Right renal cortex interstitium (tissue), 3 donors: ENCODE data around the gene FBN3. TPM values are rescaled to one million over a fixed set of nuclear protein-coding genes. Genes with fewer than 3 reads are reported as not detected.
"Not testable (repeated sequence)": the region's sequence is repeated elsewhere in the genome, so short reads cannot be mapped to it uniquely, and the experiment has no call there.

Experiments
- DNase-seq, 3 donors: peaks; one replicate each; pipeline ENCODE4 v3.0.0-alpha.2; 2013; ENCODE audit warnings: low read depth in 3 of 3, low spot score in 2 of 3
- polyA plus RNA-seq, 3 donors: library from polyadenylated mRNA; unstranded; fragments of 120-200 nt; gene quantifications; one replicate each; pipeline ENCODE4 v1.2.1, GENCODE V29; 2013; ENCODE audit not compliant: insufficient read length in 3 of 3

FBN3 gene
- polyA plus RNA-seq = 10 to 100 TPM; 29.8 to 33.9 (median 31.6) TPM

- DNase-seq = no peak
These were observed at the start of gene FBN3 for GRCh38 chr19:8149261-8150094. TSS of gene FBN3 (minus strand) at chr19:8149592. CDS start at chr19:8147480, 2,112 bp downstream.

DNA sequence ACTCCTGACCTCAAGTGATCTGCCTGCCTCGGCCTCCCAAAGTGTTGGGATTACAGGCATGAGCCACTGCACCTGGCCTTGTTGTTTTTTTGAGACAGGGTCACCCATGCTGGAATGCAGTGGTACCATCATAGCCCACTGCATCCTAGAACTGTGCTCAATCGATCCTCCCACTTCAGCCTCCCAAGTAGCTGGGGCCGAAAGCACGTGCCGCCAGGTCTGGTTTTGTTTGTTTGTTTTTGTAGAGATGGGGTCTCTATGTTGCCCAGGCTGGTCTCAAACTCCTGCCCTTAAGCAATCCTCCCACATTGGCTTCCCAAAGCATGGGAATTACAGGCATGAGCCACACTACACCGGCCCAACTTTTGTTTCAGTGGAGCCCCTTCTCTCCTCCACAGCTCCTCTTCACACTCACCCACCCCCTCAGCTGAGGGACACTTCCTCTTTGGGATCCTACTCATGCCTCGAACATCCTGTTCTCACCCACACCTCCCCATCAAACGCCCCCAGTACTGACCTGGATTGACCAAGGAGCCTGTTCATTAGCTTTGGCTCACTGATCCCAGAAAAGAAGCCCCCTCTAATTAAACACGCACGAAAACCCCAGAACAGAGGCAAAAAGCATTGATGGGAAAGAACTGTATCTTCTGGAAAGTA, 47.0 kb upstream of the FBN3 start:
- DNase-seq = no peak

DNA sequence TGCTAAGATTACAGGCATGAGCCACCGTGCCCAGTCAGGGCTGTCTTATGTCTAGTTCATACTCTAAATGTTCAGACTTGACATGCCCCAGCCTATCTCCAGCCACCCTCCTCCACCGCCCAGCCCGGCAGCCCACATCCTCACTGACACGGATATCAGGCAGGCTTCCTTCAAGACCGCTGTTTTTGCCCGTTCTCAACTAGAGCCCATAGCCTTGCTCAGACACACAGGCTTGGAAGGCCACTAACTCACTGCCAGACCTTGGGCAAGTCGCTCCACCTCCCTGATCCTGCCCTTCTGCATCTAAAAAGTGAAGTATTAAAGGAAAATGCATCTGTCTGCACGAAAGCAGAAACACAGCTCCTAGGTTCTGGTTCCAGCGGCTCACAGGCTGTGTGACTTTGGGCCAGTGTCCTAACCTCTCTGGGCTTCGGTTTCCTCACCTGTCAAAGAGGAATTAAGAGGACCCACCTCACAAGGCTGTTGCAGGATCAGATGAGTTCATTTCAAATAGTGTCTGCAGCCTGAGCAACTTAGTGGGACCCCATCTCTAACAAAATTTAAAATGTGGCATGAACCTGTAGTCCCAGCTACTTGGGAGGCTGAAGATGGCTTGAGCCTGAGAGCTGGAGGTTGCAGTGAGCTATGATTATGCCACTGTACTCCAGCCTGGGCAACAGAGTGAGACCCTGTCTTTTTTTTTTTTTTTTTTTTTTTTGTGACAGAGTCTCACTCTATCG, 45.3 kb upstream of the FBN3 start:
- no peak for DNase-seq

DNA sequence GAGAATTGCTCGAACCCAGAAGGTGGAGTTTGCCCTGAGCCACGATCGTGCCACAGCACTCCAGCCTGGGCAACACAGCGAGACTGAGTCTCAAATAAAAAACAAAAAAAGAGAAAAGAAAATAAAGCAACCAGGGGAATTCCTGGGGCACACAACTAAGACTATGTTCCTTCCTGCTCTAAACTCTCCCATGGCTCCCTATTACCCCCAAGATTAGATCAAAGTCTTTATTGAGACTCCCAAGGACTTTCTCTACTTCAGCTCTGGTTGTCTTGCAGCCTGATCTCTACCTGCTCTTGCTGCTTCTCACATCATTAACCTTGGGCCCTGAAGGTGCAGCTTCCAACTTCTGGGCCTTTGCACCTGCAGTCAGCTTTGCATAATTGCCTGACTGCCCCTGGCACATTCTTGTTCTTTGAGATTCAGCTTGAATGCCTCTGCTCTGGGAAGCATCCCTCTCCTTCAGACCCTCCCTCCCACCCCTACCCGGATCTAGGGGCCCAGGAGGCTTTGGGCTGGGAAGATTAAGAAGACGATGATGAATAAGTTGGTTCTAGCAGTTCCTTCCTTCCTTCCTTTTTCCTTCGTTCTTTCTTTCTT, 42.9 kb upstream of the FBN3 start:
- DNase-seq = no peak

GRCh38 chr19:8185343-8186068, 36.1 kb upstream of the FBN3 start:
- no peak for DNase-seq

DNA sequence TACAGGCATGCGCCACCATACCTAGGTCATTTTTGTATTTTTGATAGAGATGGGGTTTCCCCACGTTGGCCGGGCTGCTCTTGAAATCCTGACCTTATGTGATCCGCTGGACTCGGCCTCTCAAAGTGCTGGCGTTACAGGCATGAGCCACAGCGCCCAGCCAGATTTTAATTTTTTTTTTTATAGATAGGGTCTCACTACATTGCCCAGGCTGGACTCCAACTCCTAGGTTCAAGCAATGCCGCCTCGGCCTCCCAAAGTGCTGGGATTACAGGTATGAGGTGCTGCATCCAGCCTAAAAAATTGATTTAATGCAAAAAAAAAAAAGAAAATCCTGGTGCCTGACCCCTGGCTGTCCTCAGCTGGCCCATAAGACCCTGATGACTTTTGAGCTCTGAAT, 34.9 kb upstream of the FBN3 start:
- no peak for DNase-seq

DNA sequence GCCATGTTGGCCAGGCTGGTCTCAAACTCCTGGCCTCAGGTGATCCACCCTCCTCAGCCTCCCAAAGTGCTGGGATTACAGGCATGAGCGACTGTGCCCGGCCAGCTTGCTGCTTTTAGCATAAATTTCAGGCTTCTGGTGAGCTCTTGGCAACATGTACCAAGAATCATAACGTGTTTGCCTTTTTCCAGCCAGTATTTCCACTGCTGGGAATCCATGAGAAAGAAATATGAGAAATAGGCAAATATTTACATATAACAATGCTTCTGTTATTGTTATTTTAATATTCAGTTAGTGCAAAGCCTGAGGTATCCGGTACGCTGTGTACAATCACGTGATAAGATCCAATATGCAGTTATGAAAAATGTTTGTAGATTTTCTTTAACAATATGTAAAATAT, 30.6 kb upstream of the FBN3 start:
- no peak for DNase-seq

- no peak for DNase-seq
These were observed 25.3 kb upstream of the FBN3 start for GRCh38 chr19:8174706-8175105.

DNA sequence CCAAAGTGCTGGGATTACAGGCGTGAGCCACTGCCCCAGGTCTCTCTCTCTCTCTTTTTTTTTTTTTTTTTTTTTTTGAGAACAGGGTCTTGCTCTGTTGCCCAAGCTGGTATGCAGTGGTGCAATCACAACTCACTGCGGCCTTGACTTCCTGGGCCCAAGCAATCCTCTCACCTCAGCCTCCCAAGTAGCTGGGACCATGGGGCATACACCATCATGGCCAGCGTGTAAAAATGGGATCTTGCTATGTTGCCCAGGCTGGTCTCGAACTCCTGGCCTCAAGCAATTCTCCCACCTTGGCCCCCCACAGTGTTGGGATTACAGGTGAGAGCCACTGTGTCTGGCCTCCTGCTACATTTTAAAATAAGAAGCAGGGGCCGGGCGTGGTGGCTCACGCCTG, 19.1 kb upstream of the FBN3 start:
- no peak for DNase-seq

GRCh38 chr19:8167985-8168384, 18.6 kb upstream of the FBN3 start:
- DNase-seq = no peak

DNA sequence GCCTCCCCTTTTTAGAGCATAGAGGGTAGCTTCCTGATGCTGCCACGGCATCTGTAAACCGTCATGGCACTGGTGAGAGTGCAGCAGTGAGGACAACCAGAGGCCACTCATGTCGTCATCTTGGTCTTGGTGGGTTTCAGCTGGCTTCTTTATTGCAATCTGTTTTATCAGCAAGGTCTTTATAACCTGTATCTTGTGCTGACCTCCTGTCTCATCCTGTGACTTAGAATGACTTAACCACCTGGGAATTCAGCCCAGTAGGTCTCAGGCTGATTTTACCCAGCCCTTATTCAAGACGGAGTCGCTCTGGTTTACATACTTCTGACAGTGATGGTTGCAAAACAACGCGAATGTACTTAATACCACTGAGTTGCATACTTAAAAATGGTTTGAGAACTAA, 14.4 kb upstream of the FBN3 start:
- no peak for DNase-seq

DNA sequence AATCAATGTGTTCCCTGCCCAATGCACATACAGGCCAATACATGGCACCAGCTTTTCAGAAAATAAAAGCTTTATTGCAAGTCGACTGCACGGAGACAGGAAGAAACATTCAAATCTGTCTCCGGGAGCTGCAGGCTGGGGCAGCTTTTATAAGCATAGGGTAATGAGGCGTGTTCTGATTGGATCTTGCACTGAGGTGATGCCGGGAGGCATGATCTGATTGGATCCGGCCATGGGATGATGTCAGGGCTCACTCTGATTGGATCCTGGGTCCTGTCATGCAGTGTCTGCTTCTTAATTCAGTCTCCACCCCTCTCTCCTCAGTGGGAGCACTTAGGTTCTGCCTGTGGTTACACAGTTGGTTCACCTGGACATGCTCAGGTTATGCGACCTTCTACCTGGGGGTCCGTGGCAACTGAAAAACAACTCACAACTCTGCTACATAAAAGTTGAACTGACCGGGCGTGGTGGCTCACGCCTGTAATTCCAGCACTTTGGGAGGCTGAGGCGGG, 11.8 kb upstream of the FBN3 start:
- no peak for DNase-seq

DNA sequence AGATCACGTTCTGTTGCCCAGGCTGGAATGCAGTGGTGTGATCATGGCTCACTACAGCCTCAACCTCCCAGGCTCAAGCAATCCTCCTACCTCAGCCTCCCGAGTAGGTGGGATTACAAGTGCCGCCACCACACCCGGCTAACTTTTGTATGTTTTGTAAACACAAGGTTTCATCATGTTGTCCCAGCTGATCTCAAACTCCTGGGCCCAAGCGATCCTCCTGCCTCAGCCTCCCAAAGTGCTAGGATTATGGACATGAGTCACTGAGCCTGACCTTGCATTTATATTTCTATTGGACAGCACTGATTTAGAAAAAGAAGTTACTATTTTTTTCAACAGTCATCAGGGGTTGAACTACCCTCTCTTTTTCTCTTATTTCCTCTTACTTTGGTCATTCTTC, 9.9 kb upstream of the FBN3 start:
- not testable (repeated sequence) for DNase-seq

- peak in 2 of 3 donors; percentile 67 to 71 for DNase-seq
These were observed 9.2 kb upstream of the FBN3 start for GRCh38 chr19:8158411-8159074.

GRCh38 chr19:8155318-8155717, 5.9 kb upstream of the FBN3 start:
- no peak for DNase-seq

DNA sequence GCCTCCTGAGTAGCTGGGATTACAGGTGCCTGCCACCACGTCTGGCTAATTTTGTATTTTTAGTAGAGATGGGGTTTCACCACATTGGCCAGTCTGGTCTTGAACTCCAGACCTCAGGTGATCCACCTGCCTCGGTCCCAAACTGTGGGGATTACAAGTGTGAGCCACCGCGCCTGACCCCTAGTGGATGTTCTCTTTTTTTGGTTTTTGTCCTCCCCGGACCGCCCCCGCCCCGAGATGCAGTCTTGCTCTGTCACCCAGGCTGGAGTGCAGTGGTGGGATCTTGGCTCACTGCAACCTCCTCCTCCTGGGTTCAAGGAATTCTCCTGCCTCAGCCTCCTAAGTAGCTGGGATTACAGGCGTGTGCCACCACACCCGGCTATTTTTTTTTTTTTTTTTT, 4.6 kb upstream of the FBN3 start:
- not testable (repeated sequence) for DNase-seq

DNA sequence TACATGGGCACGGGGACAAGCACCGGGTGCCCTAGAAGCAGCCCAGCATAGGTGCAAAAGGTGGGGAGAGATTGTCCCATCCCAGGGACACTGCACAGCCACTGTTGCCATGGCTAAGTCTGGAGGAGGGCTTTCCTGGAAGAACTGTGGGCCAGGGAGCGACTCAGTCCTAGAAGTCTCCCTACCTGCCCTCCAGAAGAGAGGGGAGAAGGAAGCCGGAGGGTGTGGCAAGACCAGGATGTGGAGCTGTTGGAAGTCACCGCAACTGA, 2.3 kb upstream of the FBN3 start:
- DNase-seq = no peak

DNA sequence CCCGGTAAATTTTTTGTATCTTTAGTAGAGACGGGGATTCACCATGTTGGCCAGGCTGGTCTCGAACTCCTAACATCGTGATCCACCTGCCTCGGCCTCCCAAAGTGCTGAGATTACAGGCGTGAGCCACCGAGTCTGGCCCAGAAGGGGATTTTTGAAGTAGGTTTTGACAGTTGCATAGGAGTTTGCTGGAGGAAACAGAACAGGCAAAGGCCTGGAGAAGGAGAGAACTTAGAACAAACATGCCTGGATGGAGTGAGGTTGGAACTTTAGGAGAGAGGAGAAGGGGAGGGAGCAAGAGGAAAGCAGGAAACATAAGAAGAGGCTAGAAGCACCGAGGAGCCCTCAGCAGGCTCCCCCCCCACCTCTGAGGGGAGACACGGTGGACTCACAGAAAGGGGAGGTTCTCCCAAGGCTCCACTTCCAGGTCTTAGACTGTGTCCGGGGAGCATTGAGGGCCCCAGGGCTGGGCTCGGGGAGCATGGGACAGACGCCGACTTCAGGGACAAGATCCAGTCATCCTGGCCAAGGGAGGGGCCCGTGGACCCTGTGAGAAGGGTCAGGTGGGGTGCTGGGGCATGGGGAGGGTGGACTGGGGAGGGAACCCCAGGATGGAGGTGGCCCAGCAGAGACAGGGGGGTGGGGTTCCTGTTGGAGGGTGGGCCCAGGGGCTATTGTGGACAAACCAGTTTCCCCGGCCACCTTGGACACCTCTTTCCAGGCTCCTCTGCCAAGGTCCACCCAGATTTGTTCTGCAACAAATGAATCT, 1.8 kb upstream of the FBN3 start:
- DNase-seq = no peak

DNA sequence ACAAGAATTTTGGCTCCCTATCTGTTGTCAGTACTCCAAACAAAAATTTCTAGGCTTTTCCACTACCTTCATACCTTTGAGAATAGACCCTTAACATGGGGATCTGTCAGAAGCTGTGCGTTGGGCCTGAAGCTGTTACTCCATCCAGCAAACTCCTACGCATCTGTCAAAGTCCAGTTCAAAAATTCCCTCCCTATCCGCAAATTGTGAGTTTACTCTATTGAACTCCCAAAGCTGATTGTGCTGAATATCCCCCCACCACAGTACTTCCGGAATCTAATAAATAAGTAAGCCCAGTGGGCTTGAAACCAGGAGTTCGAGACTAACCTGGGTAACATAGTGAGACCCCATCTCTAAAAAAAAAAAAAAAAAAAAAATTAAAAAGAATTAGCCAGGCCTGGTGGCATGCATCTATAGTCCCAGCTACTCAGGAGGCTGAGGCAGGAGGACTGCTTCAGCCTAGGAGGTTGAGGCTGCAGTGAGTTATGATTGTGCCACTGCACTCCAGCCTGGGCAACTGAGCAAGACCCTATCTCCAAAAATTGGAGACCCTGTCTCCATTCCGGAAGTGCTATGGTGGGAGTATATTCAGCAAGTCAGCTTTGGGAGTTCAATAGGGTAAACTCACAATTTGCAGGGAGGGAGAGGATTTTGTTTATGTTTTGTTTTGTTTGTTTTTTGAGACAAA, 930 bp upstream of the FBN3 start:
- no peak for DNase-seq
